PC-9 (cell line): Measurements from ENCODE around the gene AFAP1L2. TPM values are rescaled to one million over a fixed set of nuclear protein-coding genes. Genes with fewer than 3 reads are reported as not detected.

ENCODE experiments used
- BruUV-seq: library from RNA; stranded (reverse); fragments of 400-500 nt; replicated peaks from 2 replicates; lab custom pipeline; 2021; lab: Mats Ljungman, UMichigan
- CTCF ChIA-PET: fragments of 300-600 bp; sonication (Branson Sonifier 250); formaldehyde crosslinking; loops from one replicate; lab custom pipeline; 2022; ENCODE audit warnings: antibody characterized with exemption; lab: Charles Lee
- POLR2A ChIA-PET: fragments of 300-600 bp; sonication (Branson Sonifier 250); formaldehyde crosslinking; loops from one replicate; lab custom pipeline; 2022; ENCODE audit warnings: antibody characterized with exemption; ENCODE audit not compliant: unreplicated experiment; lab: Charles Lee
- DNase-seq, 2 experiments: peaks; one replicate each; pipeline versions ENCODE4 v3.0.0 to v3.0.0-alpha.2; 2015 to 2022; ENCODE audit warnings: mixed read lengths in 1 of 2
- H2AFZ ChIP-seq: fragments of 200-600 bp; sonication (generic); 2 replicates; pipeline ENCODE4 v1.8.1; 2017; ENCODE audit warnings: antibody characterized with exemption
- H3F3A ChIP-seq: fragments of 200-600 bp; sonication (generic); 2 replicates; pipeline ENCODE4 v1.8.1; 2017; ENCODE audit warnings: antibody characterized with exemption, mild to moderate bottlenecking, low read depth; ENCODE audit not compliant: insufficient read depth
- H3K27ac ChIP-seq: fragments of 200-600 bp; sonication (generic); 2 replicates; pipeline ENCODE4 v1.6.1; 2016; ENCODE audit warnings: mixed run types
- H3K27me3 ChIP-seq: fragments of 200-600 bp; sonication (generic); 2 replicates; pipeline ENCODE4 v1.6.1; 2016; ENCODE audit warnings: low read depth, mixed run types; ENCODE audit not compliant: insufficient read depth
- H3K36me3 ChIP-seq: fragments of 200-600 bp; sonication (generic); 2 replicates; pipeline ENCODE4 v1.6.1; 2016; ENCODE audit warnings: low read depth, mixed run types
- H3K4me1 ChIP-seq: fragments of 200-600 bp; sonication (generic); replicated peaks from 2 replicates; pipeline ENCODE4 v1.6.1; 2016; ENCODE audit warnings: mixed run types; ENCODE audit not compliant: insufficient read depth
- H3K4me2 ChIP-seq: fragments of 200-600 bp; sonication (generic); 2 replicates; pipeline ENCODE4 v1.6.1; 2017; ENCODE audit warnings: mixed run types
- H3K4me3 ChIP-seq: fragments of 200-600 bp; sonication (generic); 2 replicates; pipeline ENCODE4 v1.6.1; 2016; ENCODE audit warnings: mixed run types
- H3K79me2 ChIP-seq: fragments of 200-600 bp; sonication (generic); 2 replicates; pipeline ENCODE4 v1.6.1; 2017; ENCODE audit warnings: low read depth, mixed run types
- H3K9me2 ChIP-seq: fragments of 200-600 bp; sonication (generic); 2 replicates; pipeline ENCODE4 v1.8.1; 2017; ENCODE audit warnings: mild to moderate bottlenecking; ENCODE audit not compliant: insufficient read depth
- H3K9me3 ChIP-seq: fragments of 200-600 bp; sonication (generic); 2 replicates; pipeline ENCODE4 v1.8.1; 2016; ENCODE audit warnings: low read depth; ENCODE audit not compliant: insufficient read depth
- H4K20me1 ChIP-seq: fragments of 200-600 bp; sonication (generic); 2 replicates; pipeline ENCODE4 v1.8.1; 2017; ENCODE audit not compliant: insufficient read depth
- CTCF ChIP-seq: fragments of 200-600 bp; sonication (generic); conservative IDR thresholded peaks from 2 replicates; pipeline ENCODE4 v1.6.1; 2017; ENCODE audit warnings: mixed run types, antibody characterized with exemption, mild to moderate bottlenecking, moderate library complexity
- EZH2 ChIP-seq: fragments of 200-600 bp; sonication (generic); IDR thresholded peaks from 2 replicates; pipeline ENCODE4 v1.8.0; 2017; ENCODE audit warnings: antibody characterized with exemption, low read depth
- intact Hi-C: fragments of 100-400 bp; cut with micrococcal nuclease; formaldehyde crosslinking; loops from one replicate; pipeline ENCODE4 v1.10.0; 2022; ENCODE audit not compliant: unreplicated experiment
- total RNA-seq: library from RNA; stranded (reverse); gene quantifications from 2 replicates; pipeline ENCODE4 v1.2.3, GENCODE V29; 2021

AFAP1L2 gene
- total RNA-seq, 1 experiment from 2014 or later, result 35.4 TPM

GRCh38 chr10:114402233-114402632 is 2.1 kb downstream of the AFAP1L2 start:
- H3F3A ChIP-seq, result peaks cover 6% of the 10 kb centered on the region; the same call in 1 of the 2 replicates
- intact Hi-C loops, result loop anchor here (2.0 to 5.0 kb wide), 3 partner anchors 55 to 95 kb away; no protein-coding TSS in a partner anchor
- peaks cover 48% of the 10 kb centered on the region for H3K79me2 ChIP-seq
- no peaks in the 10 kb centered on the region for H3K9me2 ChIP-seq
- H3K27me3 ChIP-seq, result no peaks in the 10 kb centered on the region
- ChIA-PET POLR2A (interaction anchor here (0.6 kb wide), 2 partner anchors 12 to 414 kb away, joined by 7 to 10 read pairs; no protein-coding TSS in a partner anchor), CTCF (interaction anchor here (1.4 kb wide), 1 partner anchor 98 kb away, joined by 6 read pairs; no protein-coding TSS in a partner anchor)
- peak in 1 of 2 experiments; percentile 45 for DNase-seq
- no peak overlapping the region for H2AFZ ChIP-seq
- H3K9me3 ChIP-seq, result no peaks in the 10 kb centered on the region
- TF ChIP-seq CTCF (no peak), EZH2 (no peak)
- no peaks in the 10 kb centered on the region for H3K36me3 ChIP-seq
- BruUV-seq, result no TSS peak
- H3K4me2 ChIP-seq, result peak overlapping the region; percentile 92
- peak overlapping the region; percentile 75; the same call in 1 of the 2 replicates for H3K4me3 ChIP-seq
- peaks cover 21% of the 10 kb centered on the region for H3K4me1 ChIP-seq
- H3K27ac ChIP-seq, result 0 out of 2 replicates have a peak overlapping the region, but pooled peaks have one; percentile 46
- H4K20me1 ChIP-seq, result no peaks in the 10 kb centered on the region

- CTCF ChIA-PET, result no interaction called here
- no peaks in the 10 kb centered on the region for H3K9me3 ChIP-seq
- intact Hi-C loops, result loop anchor here (5.0 kb wide), 2 partner anchors 54 to 79 kb away; no protein-coding TSS in a partner anchor
- H3K4me3 ChIP-seq, result no peak overlapping the region
- no peak overlapping the region for H3K27ac ChIP-seq
- no peaks in the 10 kb centered on the region for H3K36me3 ChIP-seq
- DNase-seq, result no peak
- BruUV-seq, result no TSS peak
- H4K20me1 ChIP-seq, result no peaks in the 10 kb centered on the region
- peaks cover 48% of the 10 kb centered on the region for H3K79me2 ChIP-seq
- H3F3A ChIP-seq, result peaks cover 6% of the 10 kb centered on the region; the same call in 1 of the 2 replicates
- H3K4me1 ChIP-seq, result peaks cover 21% of the 10 kb centered on the region
- no peak overlapping the region for H3K4me2 ChIP-seq
- POLR2A ChIA-PET, result no interaction called here
- H2AFZ ChIP-seq, result no peak overlapping the region
- H3K27me3 ChIP-seq, result no peaks in the 10 kb centered on the region
- no peak for TF ChIP-seq CTCF
- TF ChIP-seq EZH2, result no peak
- H3K9me2 ChIP-seq, result no peaks in the 10 kb centered on the region
Observed at GRCh38 chr10:114401195-114401791, 3.0 kb downstream of the AFAP1L2 start.

- CTCF ChIA-PET, result no interaction called here
- peaks cover 15% of the 10 kb centered on the region for H3K4me1 ChIP-seq
- no peak for TF ChIP-seq CTCF
- TF ChIP-seq EZH2, result no peak
Observed at GRCh38 chr10:114400091-114400490, 4.2 kb downstream of the AFAP1L2 start.

More at GRCh38 chr10:114400091-114400490, 4.2 kb downstream of the AFAP1L2 start:
- Histone ChIP-seq H2AFZ (no peak overlapping the region), H3F3A (peaks cover 4% of the 10 kb centered on the region; the same call in 1 of the 2 replicates), H3K4me3 (no peak overlapping the region), H4K20me1 (no peaks in the 10 kb centered on the region), H3K79me2 (peaks cover 48% of the 10 kb centered on the region), H3K9me2 (no peaks in the 10 kb centered on the region), H3K27me3 (no peaks in the 10 kb centered on the region), H3K27ac (no peak overlapping the region), H3K36me3 (no peaks in the 10 kb centered on the region), H3K9me3 (no peaks in the 10 kb centered on the region), H3K4me2 (no peak overlapping the region)
- POLR2A ChIA-PET, result no interaction called here
- intact Hi-C loops, result loop anchor here (5.0 kb wide), 2 partner anchors 53 to 78 kb away; no protein-coding TSS in a partner anchor
- no TSS peak for BruUV-seq
- DNase-seq, result no peak
